Left cardiac atrium (tissue), 4 donors: Measurements from ENCODE around the gene TCEAL9. TPM values are rescaled to one million over a fixed set of nuclear protein-coding genes. Genes with fewer than 3 reads are reported as not detected.

ENCODE experiments used
- ATAC-seq, 2 donors: fragments of 200-7000 bp; cut with Tn5 transposase; one replicate each; pipeline ENCODE4 v1.9.1; 2020; ENCODE audit warnings: mild to moderate bottlenecking in 2 of 2, moderate library complexity in 2 of 2
- DNase-seq: peaks from one replicate; pipeline ENCODE4 v3.0.0-alpha.2; 2020
- intact Hi-C, 2 donors: fragments of 100-400 bp; cut with DNase I; formaldehyde crosslinking; loops; one replicate each; pipeline versions ENCODE4 v1.14.1 to v1.15.1; 2022 to 2023
- total RNA-seq, 2 donors: library from RNA; stranded (reverse); fragmentation: NEBNext Ultra II Directional; extraction: Animal tissue kit (Norgen Biotek cat#: 25700); gene quantifications; one replicate each; pipeline ENCODE4 v1.2.1, GENCODE V29; 2021
- donor health status: DM: no; HTN: yes; CAD: no.
- donor health status: DM: no; HTN: yes; CAD: no; lungs with severe emphysema.
- donor health status: DM: yes; HTN: yes; CAD: no.
- donor health status: Dilated cardiomyopathy.

TCEAL9 gene
- total RNA-seq, 2 donors from 2014 or later = 28.6 to 42.1 TPM

- intact Hi-C loops = no loop called here
- no peak for ATAC-seq
- DNase-seq = no peak
Observed at GRCh38 chrX:103406256-103406655, 50.0 kb downstream of the TCEAL9 start.

- intact Hi-C loops = no loop called here
- DNase-seq (no peak), ATAC-seq (no peak)
Observed at GRCh38 chrX:103407776-103408175, 51.5 kb downstream of the TCEAL9 start.

Other genes with a start within 250 kb of the TCEAL9 start
- 10 to 100 TPM; 47.5 to 68.8 TPM for gene BEX4, start 141.4 kb upstream of the TCEAL9 start, total RNA-seq
- 10 to 100 TPM; 46.1 to 53.3 TPM for gene TCEAL8, start 101.4 kb upstream of the TCEAL9 start, total RNA-seq
- gene TCEAL5, start 79.8 kb upstream of the TCEAL9 start, total RNA-seq = under 1 TPM; 0.50 TPM
- 10 to 100 TPM in 1 of 2 donors, 1 to 10 TPM in 1; 8.4 to 18.6 TPM for gene BEX2, start 45.5 kb upstream of the TCEAL9 start, total RNA-seq
- 1 to 10 TPM; 4.9 to 6.4 TPM for gene TCEAL7, start 26.3 kb upstream of the TCEAL9 start, total RNA-seq
- gene BEX3, start 20.0 kb downstream of the TCEAL9 start, total RNA-seq = 100 to 1,000 TPM; 147 to 168 TPM
- under 1 TPM; 0.18 TPM for gene RAB40A, start 163.0 kb downstream of the TCEAL9 start, total RNA-seq
- 10 to 100 TPM; 70.5 to 75.6 TPM for gene TCEAL4, start 229.0 kb downstream of the TCEAL9 start, total RNA-seq